GM19193 (cell line): ENCODE results near the gene NIFK.

Experiments
- POLR2A ChIP-seq: IDR thresholded peaks from 4 replicates; pipeline ENCODE4 v1.6.1; 2011; ENCODE audit not compliant: insufficient read depth, insufficient read length; ENCODE audit errors: extremely low read depth

Gene NIFK

DNA sequence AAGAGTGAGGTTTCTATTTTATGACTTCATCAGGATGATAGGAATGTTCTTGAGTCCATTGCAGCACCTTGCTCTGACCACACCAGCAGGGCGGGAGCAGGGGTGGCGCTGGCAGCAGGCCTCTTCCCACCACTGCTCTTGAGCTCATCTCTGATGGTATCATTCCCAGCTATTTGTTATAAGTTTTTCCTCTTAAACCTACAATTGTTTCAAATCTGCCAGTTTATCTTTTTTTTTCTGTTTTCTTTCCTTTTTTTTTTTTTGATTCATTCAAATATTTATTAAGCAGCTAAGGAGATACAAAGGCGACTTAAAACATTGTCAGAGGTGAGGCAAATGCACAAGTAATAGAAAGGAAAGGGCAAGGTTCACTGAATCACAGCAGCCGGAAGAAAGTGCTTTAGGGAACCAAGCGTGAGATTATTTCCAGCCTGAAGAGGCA, 28.7 kb downstream of the NIFK start:
- TF ChIP-seq POLR2A: no peak

DNA sequence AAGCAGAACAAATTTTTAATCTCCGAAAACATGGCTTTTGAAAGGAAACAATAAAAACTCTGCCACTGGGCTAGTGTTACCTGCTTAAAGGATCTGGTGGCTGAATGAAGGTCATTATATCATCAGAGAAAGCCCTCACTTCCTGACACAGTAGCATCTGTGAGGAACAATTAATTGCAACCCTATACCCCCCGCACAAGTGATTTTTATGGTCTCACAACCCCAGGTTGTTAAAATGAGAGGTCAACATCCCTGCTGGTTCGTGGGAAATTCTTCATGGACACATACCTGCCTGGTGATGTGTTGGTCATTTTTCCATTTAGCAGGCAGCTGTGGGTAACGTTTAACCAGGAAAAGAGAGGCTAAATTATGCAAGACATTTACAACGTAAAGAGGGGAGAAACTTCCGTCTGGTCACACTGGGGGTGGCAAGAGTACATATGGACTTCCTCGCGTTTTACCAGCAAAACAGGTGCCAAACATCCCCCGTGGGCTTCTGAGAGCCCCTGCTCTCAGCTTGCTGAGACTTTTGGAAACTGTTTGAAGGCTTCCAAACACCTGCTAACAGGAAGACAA, 29.2 kb downstream of the NIFK start:
- TF ChIP-seq POLR2A: no peak

DNA sequence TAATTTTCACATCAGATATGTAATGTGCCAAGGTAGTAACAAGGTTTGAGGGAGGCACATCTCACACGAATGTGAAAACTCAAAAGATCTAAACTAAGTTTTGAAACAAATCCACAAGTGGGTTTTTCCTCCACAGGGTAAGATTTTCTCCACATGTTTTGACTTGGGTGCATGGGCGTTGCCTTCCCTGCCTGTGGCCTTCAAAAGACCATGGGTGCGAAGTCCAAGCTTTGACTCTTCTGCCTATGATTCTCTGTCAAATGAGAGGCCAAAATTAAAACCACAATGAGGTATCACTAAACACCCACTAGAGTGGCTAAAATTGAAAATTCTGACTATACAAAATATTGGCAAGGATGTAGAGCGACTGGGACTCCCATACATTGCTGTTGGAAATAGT, 30.7 kb downstream of the NIFK start:
- TF ChIP-seq POLR2A: no peak

DNA sequence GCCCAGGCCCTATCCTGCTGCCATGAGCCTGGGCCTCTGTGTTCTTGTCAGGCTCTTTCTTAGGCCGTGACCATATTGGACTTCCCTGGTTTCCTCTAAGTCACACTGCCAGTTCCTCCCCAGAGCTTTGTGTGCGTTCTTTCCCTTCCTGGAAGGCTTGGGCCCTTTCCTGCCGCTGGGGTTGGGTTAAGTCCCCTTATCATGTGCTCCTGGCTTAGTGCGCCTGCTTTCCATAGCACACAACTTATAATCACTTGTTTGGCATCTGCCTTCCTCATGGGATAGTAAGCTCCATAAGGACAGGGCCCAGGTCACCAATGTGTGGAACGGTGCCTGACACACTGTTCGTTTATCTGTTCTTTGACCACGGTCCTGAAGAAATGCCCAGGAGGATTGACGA, 31.3 kb downstream of the NIFK start:
- TF ChIP-seq POLR2A: no peak

DNA sequence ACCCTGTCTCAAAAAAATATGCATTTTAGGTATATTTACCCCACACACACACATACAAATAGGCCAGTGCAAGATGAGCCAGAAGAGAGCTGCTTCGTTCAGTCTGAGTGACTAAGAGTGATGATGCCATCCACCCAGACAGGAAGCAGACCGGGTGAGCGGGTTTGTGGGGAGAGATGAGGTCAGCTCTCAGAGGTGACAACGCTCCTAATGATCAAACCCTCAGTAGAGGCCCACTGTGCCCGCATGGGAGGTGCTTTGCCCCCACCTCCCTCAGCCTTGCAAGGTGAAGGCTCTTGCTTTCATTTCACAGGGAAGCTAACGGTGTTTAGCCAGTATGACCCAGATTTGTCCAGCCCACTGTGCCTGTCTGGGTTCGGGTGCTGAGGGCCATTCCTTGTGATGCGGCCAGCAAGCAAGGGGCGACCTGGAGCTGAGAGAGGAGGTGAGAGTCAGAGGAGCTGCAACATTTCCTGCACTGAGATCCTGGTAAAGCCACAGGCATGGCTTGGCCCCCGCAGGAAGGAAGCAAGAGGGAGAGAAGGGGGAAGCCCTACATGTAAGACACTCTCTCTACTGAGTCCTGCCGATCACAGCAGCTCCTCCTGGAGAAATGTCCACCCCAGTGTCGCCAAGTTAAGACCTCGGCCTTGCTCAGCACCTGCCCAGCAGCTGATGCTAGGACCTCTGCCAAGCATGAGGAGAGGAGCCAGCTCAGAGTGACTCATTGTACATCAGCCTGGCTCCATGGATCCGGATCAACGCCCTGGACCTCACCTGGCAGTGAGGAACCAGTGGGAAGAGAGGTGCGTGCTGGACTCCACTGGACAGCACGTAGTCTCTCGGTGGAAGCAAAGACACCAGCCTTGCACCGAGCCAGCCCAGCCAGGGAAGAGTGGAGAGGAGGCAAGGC, 37.0 kb downstream of the NIFK start:
- peak; percentile 43 for TF ChIP-seq POLR2A

DNA sequence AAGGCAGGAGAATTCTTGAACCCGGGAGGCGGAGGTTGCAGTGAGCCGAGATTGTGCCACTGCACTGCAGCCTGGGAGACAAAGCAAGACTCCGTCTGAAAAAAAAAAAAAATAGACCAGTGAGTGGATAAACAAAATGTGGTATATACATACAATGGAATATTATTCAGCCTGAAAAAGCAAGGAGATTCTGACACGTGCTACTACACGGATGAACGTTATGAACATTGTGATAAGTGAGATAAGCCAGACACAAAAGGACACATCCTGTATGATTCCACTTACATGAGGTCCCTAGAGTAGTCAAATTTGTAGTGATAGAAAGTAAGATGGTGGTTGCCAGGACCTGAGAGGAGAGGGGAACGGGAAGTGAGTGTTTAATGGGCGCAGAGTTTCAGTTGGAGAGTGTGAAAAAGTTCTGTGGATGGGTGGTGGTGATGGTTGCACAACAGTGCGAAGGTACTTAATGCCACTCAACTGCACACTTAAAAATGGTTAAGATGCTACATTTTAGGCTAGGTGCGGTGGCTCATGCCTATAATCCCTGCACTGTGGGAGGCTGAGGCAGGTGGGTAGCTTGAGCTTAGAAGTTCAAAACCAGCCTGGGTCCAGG, 38.3 kb downstream of the NIFK start:
- TF ChIP-seq POLR2A: no peak

DNA sequence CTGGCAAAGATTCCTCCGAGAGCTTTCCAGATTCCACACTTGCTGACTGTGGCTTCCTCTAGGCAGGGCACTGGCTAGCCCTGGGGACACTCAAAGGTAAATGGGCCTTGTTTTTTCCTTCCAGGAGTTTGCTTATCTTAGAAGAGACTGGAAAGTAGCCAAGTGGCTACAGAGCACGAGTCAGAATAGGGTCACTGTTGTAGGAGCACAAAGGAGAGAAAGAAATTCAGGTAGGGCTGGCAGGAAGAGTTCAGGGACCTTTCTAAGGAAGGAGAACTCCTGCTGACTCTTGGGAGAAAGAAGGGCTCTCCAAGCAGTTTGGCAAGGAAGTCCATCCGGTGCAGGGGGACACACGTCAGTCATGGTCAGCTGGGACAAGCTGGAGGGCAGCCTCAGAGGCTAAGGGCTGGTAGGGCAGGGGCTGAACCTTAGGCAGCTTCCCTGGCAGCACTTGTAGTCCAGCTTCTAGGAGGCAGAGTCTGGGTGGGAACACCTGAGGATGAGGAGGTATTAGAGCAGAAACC, 39.5 kb downstream of the NIFK start:
- TF ChIP-seq POLR2A: no peak

DNA sequence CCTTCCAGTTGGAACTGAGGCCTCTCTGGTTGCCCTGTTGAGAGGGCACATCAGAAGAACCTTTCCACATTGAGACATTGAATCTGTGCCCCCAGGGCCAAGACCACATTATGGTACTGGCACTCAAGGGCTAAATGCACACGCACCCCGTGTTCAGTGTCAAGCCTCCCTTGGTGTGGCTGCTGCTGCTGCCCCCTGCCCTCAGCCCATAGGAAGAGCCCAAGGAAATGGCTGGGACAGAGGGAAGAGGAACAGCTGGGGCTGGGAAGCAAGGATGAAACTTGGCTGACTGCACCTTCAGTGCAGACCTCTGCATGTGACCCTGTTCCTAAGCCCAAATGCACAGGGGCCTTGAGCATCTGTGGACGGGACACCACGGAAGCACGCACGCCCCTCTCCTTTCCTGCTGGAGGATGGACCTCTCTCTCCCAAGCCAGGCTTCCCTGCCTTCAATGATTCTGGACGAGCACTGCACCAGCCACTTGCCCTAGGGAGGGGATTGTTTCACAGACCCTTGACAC, 40.2 kb downstream of the NIFK start:
- TF ChIP-seq POLR2A: no peak

DNA sequence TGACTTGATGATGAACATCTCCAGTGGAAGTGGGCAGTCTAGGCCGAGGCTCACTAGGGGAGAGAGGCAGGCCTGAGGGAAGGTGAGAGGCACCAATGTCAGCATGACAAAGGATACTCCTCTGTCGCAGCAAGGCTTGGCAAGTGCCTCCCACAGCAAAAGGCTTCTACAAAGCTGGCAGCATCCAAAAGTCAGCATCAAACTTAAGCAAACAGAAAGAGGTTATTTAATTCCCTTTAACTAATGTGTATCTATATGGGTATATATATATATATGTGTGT, 41.6 kb downstream of the NIFK start:
- TF ChIP-seq POLR2A: no peak

DNA sequence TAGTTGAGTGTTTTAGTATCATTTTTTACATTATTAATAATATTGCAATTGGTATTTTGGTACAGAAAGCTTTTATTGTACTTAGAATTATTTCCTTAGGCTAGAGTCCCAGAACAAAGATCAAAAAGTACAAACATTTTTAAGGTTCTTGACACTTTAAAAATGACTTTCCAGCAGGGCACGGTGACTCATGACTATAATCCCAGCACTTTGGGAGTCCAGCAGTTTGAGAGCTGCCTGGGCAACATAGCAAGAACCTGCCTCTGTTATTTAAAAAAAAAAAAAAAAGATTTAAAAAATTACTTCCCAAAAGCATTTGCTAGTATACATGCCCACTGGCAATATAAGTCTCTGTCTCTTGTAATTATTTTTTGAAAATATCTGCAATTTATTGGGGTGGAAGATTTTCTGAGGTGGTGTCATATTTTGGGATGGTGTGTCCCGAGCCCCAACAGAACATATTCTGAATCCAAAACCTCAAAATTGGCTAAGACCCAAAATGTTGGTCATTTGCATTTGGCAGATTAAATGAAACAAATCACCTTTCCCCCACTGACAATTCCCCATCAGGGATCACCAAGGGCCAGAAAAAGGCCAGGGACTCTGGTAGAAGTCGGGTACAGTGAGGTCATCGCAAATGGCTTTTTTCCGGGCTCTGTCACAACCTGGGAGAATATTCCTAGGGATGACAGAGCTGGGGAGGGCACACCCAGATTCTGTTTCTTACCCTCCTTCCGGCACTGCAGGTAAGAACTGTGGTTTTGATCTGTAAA, 42.1 kb downstream of the NIFK start:
- TF ChIP-seq POLR2A: no peak

DNA sequence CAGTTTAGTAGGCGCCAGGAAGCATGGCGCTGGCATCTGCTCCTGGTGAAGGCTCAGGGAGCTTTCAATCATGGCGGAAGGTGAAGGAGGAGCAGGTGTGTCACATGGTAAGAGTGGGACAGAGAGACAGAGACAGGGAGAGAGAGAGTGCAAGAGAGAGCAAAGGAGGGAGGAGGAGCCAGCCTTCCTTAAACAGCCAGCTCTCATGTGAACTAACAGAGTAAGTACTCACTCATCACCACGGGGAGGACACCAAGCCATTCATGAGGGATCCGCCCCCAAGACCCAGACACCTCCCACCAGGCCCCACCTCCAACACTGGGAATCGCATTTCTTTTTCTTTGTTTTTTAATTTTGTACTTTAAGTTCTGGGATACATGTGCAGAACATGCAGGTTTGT, 46.6 kb downstream of the NIFK start:
- TF ChIP-seq POLR2A: no peak

DNA sequence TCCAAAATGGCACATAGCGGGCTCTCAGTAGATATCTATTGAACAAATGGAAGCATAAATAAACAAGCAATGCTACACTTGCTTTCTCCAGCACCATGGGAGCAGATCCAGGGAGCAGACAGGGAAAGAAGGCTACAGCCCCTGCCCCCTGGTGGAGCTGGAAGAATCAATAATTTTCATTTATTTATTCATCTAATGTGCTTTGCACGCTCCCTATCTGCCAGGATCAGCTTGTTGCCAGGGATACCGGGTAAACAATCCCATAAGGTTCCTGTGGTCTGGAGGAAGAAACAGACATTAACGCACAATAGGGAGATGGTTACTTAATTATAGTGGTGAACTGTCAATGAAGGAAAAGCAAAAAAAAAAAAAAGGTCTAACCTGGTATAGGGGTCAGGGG, 47.3 kb downstream of the NIFK start:
- no peak for TF ChIP-seq POLR2A

DNA sequence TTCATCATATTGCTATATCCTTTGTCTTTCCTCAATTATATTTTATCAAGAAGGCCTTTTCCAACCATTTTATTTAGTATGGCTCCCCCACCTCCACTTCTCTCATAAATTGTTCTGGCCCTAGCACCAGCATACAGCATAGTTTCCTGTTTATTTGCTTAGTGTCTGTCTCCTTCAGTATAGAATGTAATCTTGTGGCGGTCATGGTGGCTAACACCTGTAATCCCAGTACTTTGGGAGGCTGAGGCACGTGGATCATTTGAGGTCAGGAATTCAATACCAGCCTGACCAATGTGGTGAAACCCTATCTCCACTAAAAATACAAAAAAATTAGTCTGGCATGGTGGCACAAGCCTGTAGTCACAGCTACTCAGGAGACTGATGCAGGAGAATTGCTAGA, 47.9 kb downstream of the NIFK start:
- TF ChIP-seq POLR2A: no peak

DNA sequence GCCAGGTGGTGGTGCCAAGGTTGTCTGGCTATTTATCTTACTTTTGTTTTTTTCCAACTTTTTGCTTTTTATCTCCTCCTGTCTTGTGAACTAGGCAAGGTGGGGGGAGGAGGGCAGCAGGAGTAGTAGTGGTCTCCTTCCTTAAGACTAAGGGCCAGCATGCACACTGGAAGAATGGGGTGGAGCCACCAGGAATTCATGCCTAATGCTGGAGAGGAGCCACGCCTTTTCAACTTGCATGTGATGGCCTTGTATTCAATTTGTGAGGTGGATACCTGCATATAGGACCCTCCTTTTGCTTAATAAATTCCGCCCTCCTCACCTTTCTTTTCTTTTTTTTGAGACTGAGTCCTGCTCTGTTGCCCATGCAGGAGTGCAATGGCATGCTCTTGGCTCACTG, 49.8 kb downstream of the NIFK start:
- no peak for TF ChIP-seq POLR2A

DNA sequence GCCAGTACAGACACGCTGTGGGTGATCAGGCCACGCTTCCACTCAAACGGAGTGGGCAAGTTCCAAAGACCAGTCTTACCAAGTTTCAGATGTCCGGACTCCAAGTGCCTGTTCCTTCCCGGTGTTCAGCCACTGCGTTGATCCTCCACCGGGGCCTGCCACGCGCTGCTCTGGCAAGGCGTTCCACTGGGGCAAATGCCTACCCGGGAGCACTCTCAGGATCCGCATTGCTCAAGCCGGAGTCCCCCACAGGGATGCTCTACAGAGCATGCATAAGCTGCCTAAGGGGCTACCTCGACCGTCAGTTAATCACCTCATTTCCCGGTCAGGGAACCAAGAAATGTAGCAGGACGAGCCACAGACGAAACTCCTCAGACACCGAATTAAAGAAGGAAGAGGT, 50.5 kb downstream of the NIFK start:
- no peak for TF ChIP-seq POLR2A

DNA sequence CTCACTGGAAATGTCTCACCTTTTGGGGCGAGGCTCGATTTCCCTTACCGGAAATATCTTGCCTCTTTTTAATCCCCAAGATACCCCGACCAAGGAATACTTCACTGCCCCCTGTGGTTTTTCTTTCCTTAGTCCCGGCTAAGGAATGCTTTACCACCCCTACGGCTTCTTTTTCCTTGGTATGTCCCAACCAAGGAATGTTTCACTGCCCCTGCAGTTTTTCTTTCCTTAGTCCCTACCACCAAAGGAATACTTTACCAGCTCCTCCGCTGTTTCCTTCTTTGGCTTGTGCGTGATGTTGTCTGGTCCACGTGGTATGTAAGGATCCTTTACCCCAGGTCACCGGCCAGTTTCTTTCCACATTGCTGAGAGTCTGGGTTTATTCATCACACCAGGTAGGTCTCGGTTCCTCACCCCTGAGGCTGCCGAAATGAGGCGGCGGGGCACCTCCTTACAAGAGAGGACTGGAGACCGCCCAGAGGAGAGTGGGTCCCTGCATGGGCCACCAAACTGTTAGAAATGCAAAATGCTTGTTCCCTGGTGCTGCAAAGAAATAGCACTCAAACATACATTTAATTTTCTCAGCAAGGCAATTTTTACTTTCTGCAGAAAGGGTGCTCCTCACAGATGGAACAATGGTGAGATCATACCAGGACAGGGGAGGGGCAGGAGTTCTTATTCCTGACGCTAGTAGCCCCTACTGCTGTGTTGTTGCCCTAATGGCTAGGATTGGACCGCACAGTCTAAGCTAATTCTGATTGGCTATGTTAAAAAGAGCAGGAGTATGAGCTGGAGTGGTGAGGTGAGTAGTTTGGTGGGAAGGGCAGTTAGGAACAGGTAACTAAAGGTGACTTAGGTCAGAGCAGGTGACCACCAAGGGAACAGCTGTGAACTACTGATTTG, 54.0 kb downstream of the NIFK start:
- no peak for TF ChIP-seq POLR2A
